NCI-H526 treated with DMSO at 0.1 percent for 48 hours (cell line): ENCODE measurements around the gene GIPC3.

Experiments used
- DNase-seq: peaks from one replicate; lab custom pipeline; 2025; lab: John Stamatoyannopoulos, UW

The GIPC3 gene, protein sequence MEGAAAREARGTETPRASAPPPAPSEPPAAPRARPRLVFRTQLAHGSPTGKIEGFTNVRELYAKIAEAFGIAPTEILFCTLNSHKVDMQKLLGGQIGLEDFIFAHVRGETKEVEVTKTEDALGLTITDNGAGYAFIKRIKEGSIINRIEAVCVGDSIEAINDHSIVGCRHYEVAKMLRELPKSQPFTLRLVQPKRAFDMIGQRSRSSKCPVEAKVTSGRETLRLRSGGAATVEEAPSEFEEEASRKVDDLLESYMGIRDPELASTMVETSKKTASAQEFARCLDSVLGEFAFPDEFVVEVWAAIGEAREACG

DNA sequence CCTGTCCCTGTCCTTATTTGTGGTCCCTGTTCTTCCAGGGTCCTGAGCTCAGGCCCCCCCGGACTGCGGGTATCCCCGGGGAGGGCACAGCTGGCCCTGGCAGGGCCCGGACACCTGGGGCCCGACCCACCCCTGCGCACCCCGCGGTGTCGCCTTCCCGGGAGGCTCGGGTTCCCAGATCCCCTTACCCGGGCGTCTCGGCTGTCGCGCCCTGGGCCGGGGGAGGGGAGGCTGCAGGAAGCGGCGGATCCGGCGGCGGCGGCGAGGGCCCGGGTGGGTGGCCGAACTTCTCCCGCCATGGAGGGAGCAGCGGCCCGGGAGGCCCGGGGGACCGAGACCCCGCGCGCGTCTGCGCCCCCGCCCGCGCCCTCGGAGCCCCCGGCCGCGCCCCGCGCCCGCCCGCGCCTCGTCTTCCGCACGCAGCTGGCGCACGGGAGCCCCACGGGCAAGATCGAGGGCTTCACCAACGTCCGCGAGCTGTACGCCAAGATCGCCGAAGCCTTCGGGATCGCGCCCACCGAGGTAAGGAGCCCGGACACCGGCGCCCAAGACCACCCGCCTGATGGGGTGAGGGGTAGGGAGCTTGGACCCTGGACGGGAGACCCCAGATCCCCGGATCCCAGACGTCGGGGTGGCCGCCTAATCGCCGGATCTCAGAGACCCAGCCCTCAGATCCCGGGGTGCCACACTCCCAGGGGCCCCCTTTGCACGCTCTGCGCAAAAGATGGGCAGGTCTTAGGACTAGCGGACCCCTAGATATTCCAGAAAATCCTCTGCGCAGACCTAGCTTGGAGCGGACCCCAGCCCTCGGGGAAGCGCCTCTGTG is at the start of gene GIPC3:
TSS of gene GIPC3 (plus strand) at position 178 of the 826 bp plus-strand sequence. CDS start at position 298, 120 bp downstream.
- DNase-seq = no peak

DNA sequence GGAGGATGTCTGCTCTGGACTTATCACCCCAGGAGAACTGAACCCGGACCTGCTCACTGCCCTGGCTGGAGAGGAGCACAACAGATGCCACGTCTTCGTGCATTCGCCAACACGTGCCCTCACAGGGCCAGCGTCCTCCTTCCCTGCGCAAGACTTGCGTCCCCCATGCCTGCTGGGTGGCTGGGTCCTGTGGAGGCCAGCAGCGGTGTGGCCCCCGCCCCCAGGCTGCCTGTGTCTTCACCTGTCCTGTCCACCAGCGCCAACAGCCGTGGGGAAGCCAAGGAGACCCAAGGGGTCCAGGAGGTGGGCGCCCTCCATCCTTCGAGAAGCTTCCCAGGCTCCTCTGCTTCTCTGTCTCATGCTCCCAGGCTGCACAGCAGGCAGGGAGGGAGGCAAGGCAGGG is 49.7 kb upstream of the GIPC3 start:
- no peak for DNase-seq

DNA sequence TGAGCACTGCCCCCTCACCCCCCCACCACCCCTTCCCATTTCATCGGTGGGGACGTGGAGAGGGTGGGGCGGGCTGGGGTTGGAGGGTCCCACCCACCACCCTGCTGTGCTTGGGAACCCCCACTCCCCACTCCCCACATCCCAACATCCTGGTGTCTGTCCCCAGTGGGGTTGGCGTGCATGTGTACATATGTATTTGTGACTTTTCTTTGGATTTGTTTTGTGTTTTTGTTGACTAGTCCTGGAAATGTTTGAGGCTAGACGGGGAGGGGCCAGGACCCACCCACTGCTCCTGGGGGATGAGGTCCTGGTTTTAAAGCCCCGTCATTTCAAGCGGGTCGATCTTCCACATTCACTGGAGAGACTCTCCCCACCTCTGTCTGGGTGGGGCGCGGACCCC is 49.3 kb upstream of the GIPC3 start:
- no peak for DNase-seq

DNA sequence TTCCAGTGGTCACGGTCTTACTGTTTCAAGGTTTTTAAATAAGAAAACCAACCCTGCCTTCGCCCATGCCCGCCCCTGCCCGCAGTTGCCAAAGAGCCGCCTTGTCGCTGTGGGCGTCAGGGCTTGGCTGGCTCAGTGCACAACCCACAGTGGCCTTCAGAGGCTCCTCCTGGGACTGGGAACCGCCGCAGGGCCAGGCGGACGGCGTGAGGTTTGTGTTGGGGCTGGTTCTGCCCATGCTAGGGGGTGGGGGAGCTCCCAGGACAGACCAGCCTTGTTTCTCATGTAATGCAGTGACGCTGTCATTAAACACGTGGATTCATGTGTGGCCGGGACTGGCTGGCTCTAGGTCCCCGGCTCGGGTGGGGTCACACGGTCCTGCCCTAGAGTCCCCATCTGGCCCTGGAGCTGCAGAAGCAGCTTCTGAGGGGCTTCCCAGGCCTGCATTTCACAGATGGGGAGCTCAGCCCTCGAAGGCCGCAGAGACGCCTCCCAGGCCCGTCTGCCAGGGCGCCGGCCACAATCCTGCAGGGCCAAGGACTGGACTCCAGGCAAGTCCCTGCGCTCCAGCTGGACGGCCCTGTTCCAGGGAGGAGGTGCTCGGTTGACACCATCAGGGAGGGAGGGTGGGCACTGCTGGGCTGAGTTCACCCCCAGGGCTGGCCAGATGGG is 48.7 kb upstream of the GIPC3 start:
- no peak for DNase-seq

DNA sequence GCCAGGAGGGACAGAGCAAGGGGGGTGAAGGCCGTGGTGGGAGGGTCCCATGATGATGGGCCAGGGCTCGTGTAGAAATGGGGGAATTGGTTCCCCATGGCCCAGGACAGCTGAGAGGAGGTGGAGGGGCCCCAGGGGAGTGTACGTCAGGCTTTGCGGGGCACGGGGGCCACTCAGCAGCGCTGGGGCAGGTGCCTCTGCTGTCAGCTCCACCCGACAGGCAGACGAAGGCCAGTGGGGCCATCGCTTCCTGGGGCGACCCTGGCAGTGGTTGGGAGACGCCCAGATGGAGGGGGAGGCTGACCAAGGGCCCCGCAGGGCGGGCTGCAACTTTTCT is 48.2 kb upstream of the GIPC3 start:
- DNase-seq = no peak

DNA sequence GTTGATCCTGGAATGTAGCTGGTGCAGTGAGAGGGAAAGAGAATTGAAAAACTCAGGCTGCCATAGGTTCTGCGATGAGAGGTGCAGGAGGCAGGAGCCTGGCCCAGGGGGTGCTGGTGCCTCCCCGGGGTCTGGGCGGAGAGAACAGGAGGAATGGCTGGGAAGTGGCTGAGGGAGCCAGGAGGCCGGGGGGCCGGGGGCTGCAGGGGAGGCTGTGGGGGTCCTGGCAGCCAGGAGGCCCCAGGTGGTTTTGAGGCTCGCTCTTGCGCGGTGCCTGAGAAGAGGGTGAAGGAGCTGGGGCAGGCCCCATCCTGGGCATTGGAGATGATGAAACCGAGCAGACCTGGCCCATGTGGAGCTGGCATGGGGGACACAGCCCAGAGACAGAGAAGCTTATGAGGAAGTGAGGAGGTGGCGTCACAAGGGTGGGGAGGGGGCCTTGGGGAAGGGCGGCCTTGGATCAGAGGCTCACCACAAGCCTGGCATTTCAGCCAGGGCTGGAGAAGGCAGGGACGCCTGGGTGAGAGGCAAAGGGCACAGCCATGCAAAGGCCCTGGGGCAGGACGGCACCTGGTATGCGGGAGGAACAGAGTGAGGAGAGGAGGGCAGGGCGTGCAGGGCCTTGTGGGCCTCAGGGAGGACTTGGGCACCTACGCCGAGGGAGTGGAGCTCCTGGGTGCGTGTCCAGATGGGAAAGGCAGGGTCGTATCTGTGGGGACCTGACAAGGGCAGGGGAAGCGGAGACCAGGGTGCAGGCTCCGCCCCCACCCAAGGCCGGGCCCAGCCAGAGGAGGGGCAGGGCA is 47.6 kb upstream of the GIPC3 start:
- DNase-seq = no peak

DNA sequence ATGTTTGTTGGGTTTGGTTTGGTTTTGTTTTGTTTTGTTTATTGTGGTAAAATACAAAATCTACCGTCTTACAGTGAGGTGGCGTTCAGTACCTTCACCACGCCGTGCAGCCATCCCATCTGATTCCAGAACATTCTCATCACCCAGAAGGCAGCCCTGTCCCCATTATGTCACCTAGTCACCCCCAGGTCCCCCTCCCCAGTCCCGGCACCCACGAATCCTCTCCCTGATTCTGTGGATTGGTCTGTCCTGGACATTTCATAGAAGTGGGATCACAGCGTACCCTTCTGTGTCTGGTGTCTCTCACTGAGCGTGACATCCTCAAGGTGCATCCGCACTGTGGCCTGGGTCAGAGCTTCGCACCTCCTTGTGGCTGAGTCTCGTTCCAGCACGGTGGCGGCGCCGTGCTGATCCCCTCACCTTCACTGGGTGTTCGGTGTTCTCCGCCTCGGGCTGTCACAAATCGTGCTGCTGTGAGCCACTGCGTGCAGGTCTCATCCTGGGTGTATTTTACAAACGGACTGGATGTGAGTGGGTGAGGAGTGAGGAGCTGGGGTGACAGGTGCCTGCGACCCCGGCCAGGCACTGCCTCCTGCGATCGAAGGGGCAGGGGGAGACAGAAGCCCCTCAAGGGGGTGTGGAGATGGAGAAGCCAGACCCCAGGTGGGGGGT is 46.9 kb upstream of the GIPC3 start:
- DNase-seq = no peak

DNA sequence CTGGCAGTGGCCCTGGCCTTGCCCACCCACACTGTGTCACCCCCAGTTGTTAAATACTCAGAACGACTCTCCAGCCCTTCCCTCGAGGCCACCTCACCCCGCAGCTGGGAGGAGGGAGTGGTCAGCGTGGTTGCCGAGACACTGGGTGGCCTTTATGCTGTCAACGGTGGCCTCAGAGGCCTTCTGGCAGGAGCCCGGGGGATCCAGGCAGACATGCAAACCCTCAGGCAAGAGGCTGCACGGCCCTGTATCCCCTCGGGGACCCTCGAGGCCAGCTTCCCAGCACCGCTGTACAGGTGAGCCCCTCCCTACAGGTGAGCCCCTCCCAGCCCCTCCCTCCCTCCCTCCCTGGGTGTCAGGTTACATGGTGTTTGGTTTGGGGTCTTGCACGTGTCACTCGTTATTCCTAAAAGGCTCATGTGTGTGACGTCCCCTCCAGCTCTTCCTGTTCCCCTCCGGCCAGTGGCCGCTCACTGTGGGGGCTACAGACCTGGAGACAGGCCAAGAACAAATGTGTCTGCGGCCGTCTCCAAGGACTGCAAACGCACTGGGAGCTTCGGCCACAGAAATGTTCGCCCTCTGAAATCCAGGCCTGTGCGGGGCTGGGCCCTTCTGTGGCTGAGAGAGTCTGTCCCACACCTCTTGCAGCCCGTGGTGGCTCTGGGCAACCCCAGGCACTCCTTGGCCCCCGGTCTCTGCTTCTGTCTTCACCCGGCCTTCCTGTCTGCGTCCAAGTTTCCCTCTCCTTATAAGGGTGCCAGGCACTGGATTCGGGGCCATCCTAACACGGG is 46.1 kb upstream of the GIPC3 start, which contains the start of gene TEKTIP1:
TSS of gene TEKTIP1 (plus strand) at position 210 of the 791 bp plus-strand sequence. CDS start at position 214, 4 bp downstream.
- no peak for DNase-seq

DNA sequence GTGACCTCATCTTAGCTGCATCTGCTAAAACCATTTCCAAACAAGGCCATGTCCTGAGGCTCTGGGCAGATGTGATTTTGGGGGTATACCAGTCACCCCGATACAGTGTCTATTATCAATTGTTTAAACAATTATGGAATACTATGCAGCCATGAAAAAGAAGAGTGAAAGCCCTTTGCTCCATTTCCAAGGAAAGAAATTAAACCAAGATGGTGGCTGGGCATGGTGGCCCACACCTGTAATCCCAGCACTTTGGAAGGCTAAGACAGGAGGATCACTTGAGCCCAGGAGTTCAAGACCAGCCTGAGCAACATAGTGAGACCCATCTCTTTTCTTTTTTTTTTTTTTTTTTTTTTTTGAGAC is 45.5 kb upstream of the GIPC3 start:
- DNase-seq = no peak

DNA sequence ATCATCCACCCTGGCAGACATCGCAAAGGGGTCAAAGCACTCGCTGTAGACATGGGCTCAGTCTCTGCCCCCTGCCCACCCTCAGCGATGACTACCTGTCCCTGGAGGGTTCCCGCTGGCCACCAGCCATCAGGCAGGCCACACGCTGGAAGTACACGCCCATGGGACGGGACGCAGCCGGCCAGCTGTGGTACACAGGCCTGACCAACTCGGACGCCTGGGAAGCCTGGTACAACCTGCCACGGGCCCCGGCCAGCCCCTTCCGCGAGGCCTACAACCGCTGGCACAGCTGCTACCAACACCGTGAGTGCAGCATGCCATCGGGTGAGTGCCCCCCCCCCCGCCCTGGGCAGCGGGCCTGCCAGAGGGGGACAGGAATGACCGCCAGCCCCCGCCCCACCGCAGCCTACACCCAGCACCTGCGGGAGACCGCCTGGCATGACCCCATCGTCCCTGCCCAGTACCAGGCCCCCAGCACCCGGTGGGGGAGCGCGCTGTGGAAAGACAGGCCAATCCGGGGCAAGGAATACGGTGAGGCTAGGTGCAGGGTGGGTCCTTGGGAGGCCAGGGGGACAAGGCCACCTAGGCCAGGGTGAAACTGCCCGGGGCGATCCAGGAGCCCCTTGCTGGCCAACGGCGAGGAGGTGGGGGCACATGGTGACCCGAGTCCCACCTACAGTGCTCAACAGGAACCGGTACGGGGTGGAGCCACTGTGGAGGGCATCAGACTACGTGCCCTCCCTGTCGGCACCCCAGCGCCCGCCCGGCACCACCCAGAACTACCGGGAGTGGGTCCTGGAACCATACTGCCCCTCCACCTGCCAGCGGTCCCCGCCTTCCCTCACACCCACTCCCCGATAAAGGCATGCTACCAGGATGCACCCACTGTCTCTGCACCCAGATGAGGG is 41.9 kb upstream of the GIPC3 start:
- DNase-seq = no peak

DNA sequence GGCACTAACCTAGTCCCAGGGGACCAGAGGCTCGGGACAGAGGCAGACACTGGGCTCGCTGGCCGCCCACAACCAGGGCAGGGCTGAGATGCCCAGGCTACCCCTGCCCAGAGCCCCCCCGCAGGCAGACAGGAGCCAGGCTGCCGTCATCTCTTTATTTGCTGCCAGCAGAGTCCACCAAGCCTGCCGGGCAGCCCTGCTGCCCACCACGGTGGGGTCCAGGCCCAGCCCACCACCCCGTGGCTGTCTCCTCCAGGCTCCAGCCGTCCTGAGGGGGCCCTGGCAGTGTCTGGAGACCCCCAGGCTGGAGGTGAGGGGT is 41.3 kb upstream of the GIPC3 start:
- no peak for DNase-seq

DNA sequence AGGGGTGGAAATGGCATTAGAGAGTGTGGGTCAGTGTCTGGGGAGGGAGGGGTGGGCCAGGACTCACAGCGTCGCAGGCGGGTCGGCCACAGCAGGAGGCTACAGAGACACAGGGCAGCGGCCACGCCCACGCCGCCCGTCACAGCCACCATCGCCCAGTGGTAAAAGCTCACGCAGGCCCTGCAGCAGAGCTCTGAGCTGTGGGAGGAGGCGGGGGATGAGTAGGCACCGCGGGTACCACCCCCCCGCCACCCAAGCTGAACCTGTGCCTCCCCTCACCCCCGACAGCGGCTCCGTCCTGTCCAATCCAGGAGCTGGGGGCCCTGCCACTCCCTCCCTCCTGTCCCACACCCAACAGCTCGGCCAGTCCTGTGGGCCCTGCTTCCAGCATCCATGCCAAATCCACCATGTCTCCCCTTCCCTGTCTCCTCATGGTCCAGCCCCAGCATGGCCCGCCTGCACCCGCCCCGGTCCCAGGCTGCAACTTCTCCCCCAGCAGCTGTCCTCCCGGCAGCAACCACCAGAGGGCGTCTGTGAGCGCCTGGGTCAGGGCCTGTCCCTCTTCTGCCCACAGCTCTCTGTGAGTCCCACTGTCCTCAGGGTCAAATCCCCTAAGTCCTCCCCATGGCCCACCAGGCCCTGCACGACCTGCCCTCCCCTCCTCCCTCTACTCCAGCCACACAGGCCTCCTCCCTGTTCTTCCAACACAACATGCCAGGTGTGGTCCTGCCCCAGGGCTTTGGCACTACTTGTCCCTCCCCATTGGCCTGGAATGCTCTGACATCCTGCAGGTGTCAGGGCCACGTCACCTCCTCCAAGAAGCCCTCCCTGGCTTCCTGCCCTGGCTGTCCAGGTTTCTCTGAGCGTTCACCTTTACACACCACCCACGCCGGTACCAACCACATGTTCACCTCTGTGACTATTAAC is 40.3 kb upstream of the GIPC3 start:
- DNase-seq = no peak

DNA sequence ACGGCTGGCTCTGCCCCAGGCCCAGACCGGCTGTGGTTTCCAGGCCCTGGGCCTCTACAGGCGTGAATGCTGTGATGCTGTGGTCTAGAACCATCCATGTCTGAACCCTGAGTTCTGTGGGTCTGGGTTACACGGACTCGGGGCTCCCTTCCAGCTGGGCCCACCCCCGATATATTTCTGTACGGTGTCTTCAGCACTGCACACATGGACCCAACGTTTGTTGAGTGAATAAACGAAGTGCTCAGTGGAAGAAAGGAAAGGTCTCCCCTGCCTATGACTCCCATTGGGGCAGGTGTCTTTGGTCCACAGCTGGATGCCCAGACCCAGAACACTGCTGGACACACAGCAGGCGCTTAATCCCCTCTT is 39.6 kb upstream of the GIPC3 start:
- DNase-seq = no peak

DNA sequence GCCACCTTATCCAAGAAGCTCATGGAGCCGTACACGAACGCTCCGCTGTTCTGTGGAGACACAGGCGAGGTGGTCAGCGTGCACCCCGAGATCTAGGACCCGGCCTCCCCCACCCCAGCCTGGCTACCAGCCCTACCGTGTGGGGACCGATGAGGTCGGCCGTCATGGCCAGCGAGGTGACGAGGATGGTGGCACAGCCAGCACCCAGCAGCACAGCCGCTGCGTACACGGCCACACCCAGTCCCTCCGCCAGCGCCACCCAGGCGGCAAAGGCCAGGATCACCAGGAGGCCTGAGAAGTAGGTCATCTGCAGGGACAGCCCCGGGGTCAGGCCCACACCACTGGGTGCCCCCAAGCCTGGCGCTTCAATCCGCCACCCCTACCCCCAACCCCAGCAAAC is 39.2 kb upstream of the GIPC3 start:
- no peak for DNase-seq

DNA sequence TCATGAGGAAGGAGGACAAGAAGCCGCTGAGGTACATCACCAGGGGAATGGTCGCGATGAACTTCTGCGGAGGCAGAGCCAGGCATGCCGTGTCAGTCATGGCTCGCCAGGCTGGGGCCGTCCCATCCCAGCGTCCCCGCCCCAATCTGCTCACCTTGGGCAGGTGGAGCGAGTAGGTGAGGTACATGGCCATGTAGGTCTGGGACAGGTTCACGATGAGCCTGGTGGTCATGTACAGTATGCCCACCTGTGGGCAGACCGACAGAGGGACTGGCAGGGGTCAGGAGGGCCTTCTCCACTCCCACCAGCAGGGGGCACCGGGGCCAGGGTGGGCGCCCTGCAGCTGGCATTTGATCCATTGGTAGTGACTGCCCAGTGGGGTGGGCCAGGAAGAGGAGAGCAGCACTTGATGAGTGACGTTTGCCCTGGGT is 38.0 kb upstream of the GIPC3 start:
- no peak for DNase-seq

DNA sequence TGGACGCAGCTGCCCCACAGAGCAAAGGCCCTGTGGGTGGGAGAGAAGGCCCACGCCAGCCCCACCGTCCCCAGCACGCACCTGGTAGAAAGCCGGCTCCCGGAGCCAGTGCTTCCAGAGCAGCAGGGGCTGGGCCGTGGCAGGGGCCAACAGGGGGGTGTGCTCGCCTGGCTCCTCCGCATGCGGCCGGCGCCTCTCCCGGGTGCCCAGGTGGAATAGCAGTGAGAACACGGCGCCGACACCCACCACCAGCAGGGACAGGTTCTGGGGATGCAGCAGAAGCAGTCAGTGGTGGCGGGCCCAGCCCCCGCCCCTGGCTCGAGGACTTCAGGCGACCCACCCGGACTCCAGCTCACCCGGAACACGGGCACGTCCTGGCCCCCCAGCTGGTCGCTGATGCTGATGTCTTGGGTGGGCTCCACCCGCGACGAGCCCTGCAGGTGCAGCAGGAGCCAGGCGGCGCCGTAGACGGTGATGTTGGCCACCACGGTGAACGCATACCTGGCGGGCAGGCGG is 37.5 kb upstream of the GIPC3 start:
- no peak for DNase-seq

DNA sequence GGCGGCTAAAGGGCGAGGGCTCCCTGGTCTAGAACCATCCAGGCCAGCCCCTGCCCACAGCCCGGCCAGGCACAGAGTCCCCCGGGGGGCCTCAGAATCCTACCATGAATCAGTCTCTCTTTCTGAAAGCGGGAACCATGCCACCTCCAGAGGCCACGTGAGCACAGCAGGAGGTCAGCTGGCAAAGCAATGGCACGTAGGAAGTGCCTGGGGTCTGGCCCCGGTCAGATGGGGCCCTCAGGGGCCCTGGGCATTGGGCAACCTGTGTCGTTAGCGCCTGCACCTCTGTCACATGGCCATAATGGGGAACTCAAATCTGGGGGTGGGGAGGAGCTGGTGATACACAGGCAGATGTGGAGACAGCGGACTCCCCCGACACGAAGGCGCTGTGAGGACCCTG is 36.7 kb upstream of the GIPC3 start:
- no peak for DNase-seq

DNA sequence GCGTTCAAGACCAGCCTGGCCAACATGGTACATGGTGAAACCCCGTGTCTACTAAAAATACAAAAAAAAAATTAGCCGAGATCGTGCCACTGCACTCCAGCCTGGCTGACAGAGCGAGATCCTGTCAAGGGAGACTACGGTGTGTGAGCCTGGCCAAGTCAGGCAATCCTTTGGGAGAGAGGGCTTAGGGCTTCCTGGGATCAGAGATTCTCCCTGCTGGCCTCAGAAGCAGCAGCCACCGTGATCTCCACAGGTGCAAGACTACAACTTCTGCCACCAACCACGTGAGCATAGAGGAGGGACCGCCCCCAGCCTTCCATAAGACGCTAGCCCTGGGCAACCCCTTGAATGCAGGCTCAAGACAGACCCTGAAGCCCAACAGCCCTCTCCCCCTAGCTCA is 35.5 kb upstream of the GIPC3 start:
- no peak for DNase-seq
